K562 (cell line): Measurements from ENCODE around the gene ILK. TPM values are rescaled to one million over a fixed set of nuclear protein-coding genes. Genes with fewer than 3 reads are reported as not detected.

Experiments used
- DNMT1 ChIP-seq: fragments of 450-650 bp; IDR thresholded peaks from 2 replicates; pipeline ENCODE4 v1.6.1; 2016; ENCODE audit warnings: antibody characterized with exemption, mild to moderate bottlenecking
- DPF2 ChIP-seq: fragments of 450-650 bp; IDR thresholded peaks from 2 replicates; pipeline ENCODE4 v1.6.1; 2016
- EZH2 ChIP-seq: IDR thresholded peaks from 2 replicates; pipeline ENCODE4 v1.6.1; 2012; ENCODE audit warnings: low read depth, mild to moderate bottlenecking, inconsistent platforms, low read length, borderline replicate concordance
- FUS ChIP-seq: fragments of 200-400 bp; formaldehyde crosslinking; optimal IDR thresholded peaks from 2 replicates; pipeline ENCODE3; 2017; ENCODE audit warnings: low read depth, low read length
- ID3 ChIP-seq, 2 experiments: fragments of 250-450 bp in 1 of 2; fragments of 450-650 bp in 1 of 2; sonication (Bioruptor Pico) in 1 of 2; IDR thresholded peaks; 2 replicates each; pipeline versions ENCODE4 v1.6.1 to v1.8.0; 2016 to 2021; ENCODE audit warnings: mild to moderate bottlenecking in 2 of 2, moderate library complexity in 2 of 2, missing compliant biosample characterization in 1 of 2, missing genetic modification characterization in 1 of 2
- ILK ChIP-seq: fragments of 450-650 bp; IDR thresholded peaks from 2 replicates; pipeline ENCODE4 v1.6.1; 2016; ENCODE audit warnings: missing genetic modification characterization, low read depth, mild to moderate bottlenecking, missing compliant biosample characterization, moderate library complexity, borderline replicate concordance
- KLF6 ChIP-seq: fragments of 250-450 bp; sonication (Bioruptor Pico); IDR thresholded peaks from 2 replicates; pipeline ENCODE4 v1.4.0; 2020; ENCODE audit warnings: mild to moderate bottlenecking, moderate library complexity, borderline replicate concordance
- MXI1 ChIP-seq: IDR thresholded peaks from 2 replicates; pipeline ENCODE4 v1.6.1; 2011; ENCODE audit warnings: low read depth, mild to moderate bottlenecking, improper control_type of control experiment, low read length
- NFATC3 ChIP-seq: fragments of 450-650 bp; IDR thresholded peaks from 2 replicates; pipeline ENCODE4 v1.6.1; 2017; ENCODE audit warnings: mild to moderate bottlenecking
- PHF8 ChIP-seq: fragments of 200-600 bp; sonication (generic); IDR thresholded peaks from 2 replicates; pipeline ENCODE4 v1.6.1; 2012; ENCODE audit warnings: mixed run types, mild to moderate bottlenecking, inconsistent platforms, low read length, moderate library complexity, borderline replicate concordance
- POLR2AphosphoS2 ChIP-seq: IDR thresholded peaks from 2 replicates; pipeline ENCODE4 v1.6.1; 2012; ENCODE audit warnings: low read length, improper control_type of control experiment
- PURB ChIP-seq: sonication (generic); formaldehyde crosslinking; IDR thresholded peaks from 2 replicates; pipeline ENCODE4 v1.9.0; 2021; ENCODE audit warnings: low read depth, mild to moderate bottlenecking, missing genetic modification reagents
- SMARCA5 ChIP-seq: fragments of 450-650 bp; IDR thresholded peaks from 2 replicates; pipeline ENCODE4 v1.6.1; 2016
- SNAPC5 ChIP-seq: fragments of 250-450 bp; sonication (Bioruptor Pico); IDR thresholded peaks from 2 replicates; pipeline ENCODE4 v1.8.0; 2021; ENCODE audit warnings: moderate library complexity, mild to moderate bottlenecking, inconsistent platforms
- STAT5B ChIP-seq: fragments of 250-450 bp; sonication (Bioruptor Pico); IDR thresholded peaks from 2 replicates; pipeline ENCODE4 v1.8.0; 2021; ENCODE audit warnings: mild to moderate bottlenecking, inconsistent platforms
- TEAD2 ChIP-seq: fragments of 450-650 bp; IDR thresholded peaks from 2 replicates; pipeline ENCODE4 v1.6.1; 2016; ENCODE audit warnings: missing genetic modification characterization, control low read depth, missing compliant biosample characterization
- TFAP4 ChIP-seq: sonication (generic); formaldehyde crosslinking; IDR thresholded peaks from 2 replicates; pipeline ENCODE4 v1.8.0; 2022; ENCODE audit warnings: missing genetic modification reagents, mild to moderate bottlenecking, moderate library complexity, borderline replicate concordance
- TOE1 ChIP-seq, 2 experiments: fragments of 450-650 bp in 1 of 2; sonication (generic) in 1 of 2; formaldehyde crosslinking in 1 of 2; IDR thresholded peaks; 2 replicates each; pipeline versions ENCODE4 v1.7.1 to v1.8.0; 2016 to 2022; ENCODE audit warnings: borderline replicate concordance in 2 of 2, mild to moderate bottlenecking in 2 of 2, antibody characterized with exemption in 1 of 2, inconsistent platforms in 1 of 2, low read depth in 1 of 2, missing genetic modification reagents in 1 of 2, moderate library complexity in 1 of 2
- TRIM28 ChIP-seq: fragments of 450-650 bp; IDR thresholded peaks from 2 replicates; pipeline ENCODE4 v1.6.1; 2017
- USF1 ChIP-seq: sonication (generic); formaldehyde crosslinking; IDR thresholded peaks from 2 replicates; pipeline ENCODE4 v1.9.0; 2022; ENCODE audit warnings: mild to moderate bottlenecking, missing genetic modification reagents
- ZBTB49 ChIP-seq: sonication (generic); formaldehyde crosslinking; IDR thresholded peaks from 2 replicates; pipeline ENCODE4 v1.8.0; 2022; ENCODE audit warnings: missing genetic modification reagents, mild to moderate bottlenecking, borderline replicate concordance
- ZNF354B ChIP-seq: fragments of 250-450 bp; sonication (Bioruptor Pico); IDR thresholded peaks from 2 replicates; pipeline ENCODE4 v1.4.0; 2020
- ZNF695 ChIP-seq: fragments of 450-650 bp; formaldehyde crosslinking; IDR thresholded peaks from 2 replicates; pipeline ENCODE4 v1.4.0; 2020; ENCODE audit warnings: mild to moderate bottlenecking, moderate library complexity
- ZNF699 ChIP-seq: fragments of 250-450 bp; sonication (Bioruptor Pico); IDR thresholded peaks from 2 replicates; pipeline ENCODE4 v1.8.0; 2021; ENCODE audit warnings: mild to moderate bottlenecking, moderate library complexity; ENCODE audit not compliant: insufficient replicate concordance
- ZNF830 ChIP-seq: fragments of 250-450 bp; sonication (Bioruptor Pico); IDR thresholded peaks from 2 replicates; pipeline ENCODE4 v1.5.0; 2021; ENCODE audit warnings: mild to moderate bottlenecking
- polyA plus RNA-seq, 8 experiments: library from polyadenylated mRNA; depleted of rRNA in 4 of 8; stranded (reverse) in 5 of 8; unstranded in 3 of 8; fragments of >200 nt; fragmentation: Nextera tagmentation in 2 of 8; fragmentation: Illumina TruSeq in 1 of 8; extraction: Ambion mirVana in 2 of 8; extraction: Trizol in 1 of 8; gene quantifications; 2 replicates each; pipeline versions ENCODE4 v1.2.1 to v1.2.3, GENCODE V29; 2011 to 2014; ENCODE audit warnings: inconsistent platforms in 1 of 8, missing spikeins in 1 of 8
- total RNA-seq, 7 experiments: library from RNA; depleted of rRNA in 6 of 7; stranded (reverse); fragments of >200 nt in 6 of 7; fragmentation: Illumina TruSeq in 2 of 7; extraction: Trizol in 2 of 7; gene quantifications; 2 replicates each; pipeline versions ENCODE4 v1.2.1 to v1.2.3, GENCODE V29; 2011 to 2021; ENCODE audit warnings: low replicate concordance in 1 of 7

Gene ILK
- total and polyA plus RNA-seq, 9 of the 15 experiments (the other 6 are each of a cell fraction or from before 2014, with no cell fraction given), result 43.3 to 95.9 (median 58.9) TPM

GRCh38 chr11:6619004-6619745, 15.6 kb downstream of the ILK start, which contains the start of gene TPP1 (continued):
- TF ChIP-seq KLF6 (CRISPR knock-in tag) (no peak), NFATC3 (no peak), EZH2 (no peak), PURB (CRISPR knock-in tag) (no peak), USF1 (CRISPR knock-in tag) (peak; percentile 99), SMARCA5 (no peak), TOE1 (IDR thresholded peaks at IDR 0.05; ENCODE audit: borderline replicate concordance) (peak; percentile 96), TOE1 (CRISPR knock-in tag; IDR thresholded peaks at IDR 0.05; ENCODE audit: borderline replicate concordance, low read depth) (no peak), TFAP4 (CRISPR knock-in tag) (peak; percentile 73; the same call in 1 of the 2 replicates), ZNF830 (CRISPR knock-in tag) (no peak), PHF8 (peak; percentile 59; the same call in 1 of the 2 replicates), TRIM28 (no peak), POLR2AphosphoS2 (no peak), ZNF695 (no peak), SNAPC5 (no peak), ZNF354B (CRISPR knock-in tag) (no peak), DNMT1 (no peak), TEAD2 (no peak), ID3 (CRISPR knock-in tag; IDR thresholded peaks at IDR 0.05) (no peak), ID3 (tag; IDR thresholded peaks at IDR 0.05) (no peak), ZNF699 (CRISPR knock-in tag) (no peak), FUS (no peak), ZBTB49 (no peak), DPF2 (no peak), MXI1 (no peak), STAT5B (CRISPR knock-in tag) (no peak), ILK (tag) (no peak)
